GM21381 (cell line): ENCODE data around the gene DNAJC30.

ENCODE experiments used
- ATAC-seq: cut with Tn5 transposase; IDR thresholded peaks from one replicate; pipeline ENCODE4 v1.9.1; 2021; ENCODE audit warnings: mild to moderate bottlenecking, moderate library complexity; ENCODE audit not compliant: unreplicated experiment

The DNAJC30 gene

GRCh38 chr7:73708961-73709549 is 25.8 kb upstream of the DNAJC30 start:
- no peak for ATAC-seq

DNA sequence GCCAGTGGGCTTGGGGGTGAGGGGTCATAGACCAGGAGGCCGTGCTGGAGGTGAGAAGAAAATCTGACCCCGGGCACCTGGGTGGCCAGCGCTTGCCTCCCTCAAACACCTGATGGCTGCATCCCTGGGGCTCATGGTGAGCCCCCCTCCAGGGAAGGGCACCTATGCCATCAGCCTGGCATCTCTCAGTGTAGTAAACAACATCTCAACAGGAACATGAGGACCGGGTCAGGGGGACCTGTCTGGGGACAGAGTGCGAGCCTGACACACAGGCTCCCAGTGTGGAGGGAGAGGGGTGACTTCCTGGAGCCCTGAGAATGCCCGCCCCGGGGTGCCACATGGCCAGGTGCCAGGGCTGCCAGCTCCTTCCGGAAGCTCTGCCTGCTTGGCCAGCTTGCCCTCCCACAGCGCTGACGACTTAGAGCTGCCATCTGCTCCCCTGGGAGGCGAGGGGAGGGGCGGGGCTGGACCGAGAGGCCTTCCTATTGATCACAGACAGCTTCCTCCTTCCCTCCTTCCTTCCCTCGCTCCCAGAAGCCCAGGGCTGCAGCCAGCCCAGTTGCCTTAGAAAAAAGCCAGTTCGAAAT is 23.9 kb upstream of the DNAJC30 start:
- no peak for ATAC-seq

- no peak for ATAC-seq
Observed at GRCh38 chr7:73706126-73707044, 23.1 kb upstream of the DNAJC30 start.

GRCh38 chr7:73705551-73705920 is 22.3 kb upstream of the DNAJC30 start:
- ATAC-seq = no peak

- no peak for ATAC-seq
Observed at GRCh38 chr7:73704640-73705550, 21.6 kb upstream of the DNAJC30 start.

GRCh38 chr7:73703757-73704639 is 20.7 kb upstream of the DNAJC30 start:
- ATAC-seq = no peak

GRCh38 chr7:73703225-73703624 is 20.0 kb upstream of the DNAJC30 start:
- ATAC-seq = no peak

GRCh38 chr7:73702665-73703064 is 19.4 kb upstream of the DNAJC30 start:
- ATAC-seq = no peak

- no peak for ATAC-seq
Observed at GRCh38 chr7:73702226-73702625, 19.0 kb upstream of the DNAJC30 start.

DNA sequence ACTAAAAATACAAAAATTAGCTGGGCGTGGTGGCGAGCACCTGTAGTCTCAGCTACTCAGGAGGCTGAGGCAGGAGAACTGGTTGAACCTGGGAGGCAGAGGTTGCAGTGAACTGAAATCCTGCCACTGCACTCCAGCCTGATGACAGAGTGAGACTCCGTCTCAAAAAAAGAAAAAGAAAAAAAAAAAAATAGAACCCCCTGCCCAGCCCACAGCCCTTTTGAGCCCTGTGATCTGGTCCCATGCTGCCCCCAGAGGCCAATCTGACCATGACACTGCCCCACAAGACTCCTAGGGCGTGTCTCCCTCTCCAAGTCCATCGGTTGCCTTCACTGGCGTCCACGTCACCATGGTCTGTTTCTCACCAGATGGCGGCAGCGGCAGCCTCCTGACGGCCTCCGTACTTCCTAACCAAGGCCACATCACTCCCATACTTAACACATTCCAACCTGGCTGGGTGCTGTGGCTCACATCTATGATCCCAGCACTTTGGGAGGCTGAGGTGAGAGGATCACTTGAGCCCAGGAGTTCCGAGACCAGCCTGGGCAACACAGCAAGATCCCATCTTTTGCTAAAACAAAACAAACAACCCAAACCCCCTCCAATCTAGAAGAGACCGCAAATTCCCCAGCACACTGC is 18.2 kb upstream of the DNAJC30 start:
- no peak for ATAC-seq

GRCh38 chr7:73700581-73701134 is 17.4 kb upstream of the DNAJC30 start:
- ATAC-seq = no peak

GRCh38 chr7:73700069-73700423 is 16.8 kb upstream of the DNAJC30 start:
- ATAC-seq = no peak

GRCh38 chr7:73699370-73700068 is 16.3 kb upstream of the DNAJC30 start:
- ATAC-seq = no peak

DNA sequence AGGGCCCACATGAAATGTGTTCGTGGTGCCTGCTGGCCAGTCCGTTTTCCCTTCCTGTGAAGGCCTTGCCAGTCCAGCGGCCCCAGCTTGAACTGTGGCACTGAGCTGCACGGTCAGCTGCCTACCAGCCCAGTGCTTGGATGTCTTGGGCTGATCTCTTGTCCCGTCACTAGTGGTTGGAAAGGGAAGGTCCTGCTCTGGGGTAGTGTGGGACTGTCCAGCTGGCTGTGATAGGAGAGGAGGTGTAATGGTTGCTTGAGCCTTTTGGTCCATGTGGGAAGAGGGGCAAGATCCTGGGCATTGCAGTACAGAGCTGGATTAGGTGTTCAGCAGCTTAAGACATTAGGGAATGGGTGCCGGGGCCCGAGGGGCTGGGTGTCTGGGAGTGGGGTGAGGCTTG is 15.2 kb upstream of the DNAJC30 start:
- ATAC-seq = no peak

GRCh38 chr7:73696372-73696771 is 13.1 kb upstream of the DNAJC30 start:
- no peak for ATAC-seq

- ATAC-seq = no peak
Observed at GRCh38 chr7:73690646-73691045, 7.4 kb upstream of the DNAJC30 start.

GRCh38 chr7:73688288-73688687 is 5.0 kb upstream of the DNAJC30 start:
- ATAC-seq = no peak

DNA sequence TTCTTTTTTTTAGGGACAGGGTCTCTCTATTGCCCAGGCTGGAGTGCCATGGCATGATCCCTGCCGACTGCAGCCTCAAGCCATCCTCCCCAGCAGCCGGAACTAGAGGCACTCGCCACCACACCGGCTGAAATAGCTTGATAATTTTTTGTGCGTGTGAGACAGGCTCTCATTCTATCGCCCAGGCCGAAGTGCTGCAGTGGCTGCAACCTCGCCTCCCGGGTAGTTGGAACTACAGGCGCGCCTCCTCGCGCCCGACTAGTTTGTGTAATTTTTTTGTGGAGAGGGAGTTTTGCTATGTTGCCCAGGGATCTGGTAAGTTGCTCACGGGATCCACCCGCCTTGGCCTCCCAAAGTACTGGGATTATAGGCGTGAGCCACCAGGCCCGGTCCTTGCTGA is 2.1 kb upstream of the DNAJC30 start:
- ATAC-seq = no peak
